DND-41 (cell line): ENCODE results near the gene FOXK2.

Source experiments
- ATAC-seq: fragments of 200-7000 bp; cut with Tn5 transposase; 3 replicates; pipeline ENCODE4 v1.9.1; 2021; ENCODE audit warnings: low read depth; ENCODE audit not compliant: insufficient read depth
- DNase-seq: peaks from one replicate; pipeline ENCODE4 v3.0.0-alpha.2; 2020
- H2AFZ ChIP-seq: 2 replicates; pipeline ENCODE4 v1.6.0; 2012; ENCODE audit warnings: low read depth, low read length
- H3K27ac ChIP-seq: 2 replicates; pipeline ENCODE4 v1.5.1; 2012; ENCODE audit warnings: low read length, inconsistent platforms
- H3K27me3 ChIP-seq: fragments of 200-600 bp; sonication (generic); 2 replicates; pipeline ENCODE4 v1.6.0; 2012; ENCODE audit warnings: low read length, mild to moderate bottlenecking, inconsistent platforms; ENCODE audit not compliant: insufficient read depth, poor library complexity
- H3K36me3 ChIP-seq: 2 replicates; pipeline ENCODE4 v1.5.1; 2012; ENCODE audit warnings: low read length, inconsistent platforms; ENCODE audit not compliant: insufficient read depth
- H3K4me1 ChIP-seq: 2 replicates; pipeline ENCODE4 v1.5.1; 2012; ENCODE audit warnings: mild to moderate bottlenecking, low read length; ENCODE audit not compliant: insufficient read depth
- H3K4me2 ChIP-seq: 2 replicates; pipeline ENCODE4 v1.6.0; 2012; ENCODE audit warnings: mild to moderate bottlenecking, moderate library complexity, low read length, inconsistent platforms; ENCODE audit not compliant: insufficient read depth
- H3K4me3 ChIP-seq, 2 experiments: fragments of 200-600 bp in 1 of 2; shearing (Covaris generic) in 1 of 2; 2 replicates each; pipeline ENCODE4 v1.5.1; 2012 to 2016; ENCODE audit warnings: inconsistent platforms in 2 of 2, low read length in 2 of 2, mild to moderate bottlenecking in 2 of 2, low read depth in 1 of 2, moderate library complexity in 1 of 2
- H3K79me2 ChIP-seq: 2 replicates; pipeline ENCODE4 v1.6.0; 2012; ENCODE audit warnings: low read length, inconsistent platforms; ENCODE audit not compliant: insufficient read depth
- H3K9ac ChIP-seq: 2 replicates; pipeline ENCODE4 v1.6.0; 2012; ENCODE audit warnings: low read depth, mild to moderate bottlenecking, inconsistent platforms, low read length, moderate library complexity
- H3K9me3 ChIP-seq: 2 replicates; pipeline ENCODE4 v1.5.1; 2012; ENCODE audit warnings: low read length, moderate library complexity, mild to moderate bottlenecking, inconsistent platforms; ENCODE audit not compliant: insufficient read depth, severe bottlenecking
- H4K20me1 ChIP-seq: 2 replicates; pipeline ENCODE4 v1.6.0; 2012; ENCODE audit warnings: low read length; ENCODE audit not compliant: insufficient read depth
- CTCF ChIP-seq: IDR thresholded peaks from 2 replicates; pipeline ENCODE4 v1.5.1; 2012; ENCODE audit warnings: borderline replicate concordance, low read length, moderate library complexity, mild to moderate bottlenecking; ENCODE audit not compliant: poor library complexity, severe bottlenecking; ENCODE audit errors: extremely low read depth
- EZH2 ChIP-seq: IDR thresholded peaks from 3 replicates; pipeline ENCODE4 v1.6.1; 2012; ENCODE audit warnings: borderline replicate concordance, low read depth, mild to moderate bottlenecking, moderate library complexity, low read length, inconsistent platforms; ENCODE audit not compliant: severe bottlenecking

The FOXK2 gene

GRCh38 chr17:82493226-82493781, 26.2 kb upstream of the FOXK2 start:
- Histone ChIP-seq H4K20me1 (no peaks in the 10 kb centered on the region), H3K36me3 (peaks cover 11% of the 10 kb centered on the region), H3K79me2 (peaks cover 6% of the 10 kb centered on the region; the same call in 1 of the 2 replicates), H3K4me2 (no peak overlapping the region), H3K9ac (no peak overlapping the region), H3K27me3 (no peaks in the 10 kb centered on the region), H3K9me3 (no peaks in the 10 kb centered on the region), H3K4me1 (peaks cover 42% of the 10 kb centered on the region), H3K4me3 (no peak overlapping the region), H3K27ac (no peak overlapping the region), H2AFZ (no peak overlapping the region)
- no peak for DNase-seq
- no peak for TF ChIP-seq CTCF
- no peak for TF ChIP-seq EZH2
- ATAC-seq = no peak

GRCh38 chr17:82494236-82495055, 25.1 kb upstream of the FOXK2 start:
- Histone ChIP-seq H3K9ac (no peak overlapping the region), H3K4me1 (peaks cover 41% of the 10 kb centered on the region), H3K4me2 (no peak overlapping the region), H4K20me1 (no peaks in the 10 kb centered on the region), H3K9me3 (no peaks in the 10 kb centered on the region), H3K4me3 (no peak overlapping the region), H3K36me3 (0 out of 2 replicates have a peak, but pooled peaks cover under 1% of the 10 kb centered on the region), H3K79me2 (peaks cover 6% of the 10 kb centered on the region; the same call in 1 of the 2 replicates), H3K27me3 (no peaks in the 10 kb centered on the region), H3K27ac (0 out of 2 replicates have a peak overlapping the region, but pooled peaks have one; percentile 14), H2AFZ (no peak overlapping the region)
- TF ChIP-seq EZH2 (no peak), CTCF (peak; percentile 87)
- DNase-seq (peak; percentile 83), ATAC-seq (peak; percentile 64)

- Histone ChIP-seq H3K27me3 (no peaks in the 10 kb centered on the region), H3K79me2 (peaks cover 6% of the 10 kb centered on the region; the same call in 1 of the 2 replicates), H3K36me3 (no peaks in the 10 kb centered on the region), H3K4me2 (peak overlapping the region; percentile 70), H4K20me1 (no peaks in the 10 kb centered on the region), H2AFZ (no peak overlapping the region), H3K4me3 (peak overlapping the region in 1 of 2 experiments; percentile 75; a peak in 2 of 4 replicates), H3K27ac (peak overlapping the region; percentile 92; the same call in 1 of the 2 replicates), H3K9me3 (no peaks in the 10 kb centered on the region), H3K4me1 (peaks cover 34% of the 10 kb centered on the region), H3K9ac (peak overlapping the region; percentile 85)
- DNase-seq (peak; percentile 35), ATAC-seq (no peak)
- TF ChIP-seq EZH2 (no peak), CTCF (no peak)
Observed at GRCh38 chr17:82495844-82496528, 23.5 kb upstream of the FOXK2 start.
